Measurements from ENCODE around the gene C11orf68. TPM values are rescaled to one million over a fixed set of nuclear protein-coding genes. Genes with fewer than 3 reads are reported as not detected.

Gene C11orf68
- total and polyA plus RNA-seq, 9 of the 15 experiments (the other 6 are each of a cell fraction or from before 2014, with no cell fraction given) = 3.6 to 35.9 (median 12.8) TPM

GRCh38 chr11:65903068-65903481 is 15.8 kb downstream of the C11orf68 start (continued):
- TF ChIP-seq GATAD2B (IDR thresholded peaks at IDR 0.05; ENCODE audit: borderline replicate concordance) (no peak), TAL1 (IDR thresholded peaks at IDR 0.05) (no peak), BDP1 (IDR thresholded peaks at IDR 0.05; ENCODE audit: insufficient read depth, insufficient read length) (no peak), CREB3 (tag; conservative IDR thresholded peaks at IDR 0.05; ENCODE audit: low read depth) (no peak), SMARCA5 (IDR thresholded peaks at IDR 0.05) (no peak), ZMIZ1 (IDR thresholded peaks at IDR 0.05; ENCODE audit: low read depth in 2 of 2, low read length in 2 of 2) (no peak), HDAC8 (tag; IDR thresholded peaks at IDR 0.05) (no peak), CREBBP (IDR thresholded peaks at IDR 0.05; ENCODE audit: low read depth, low read length) (no peak), NFIC (IDR thresholded peaks at IDR 0.05) (no peak), VEZF1 (CRISPR knock-in tag; IDR thresholded peaks at IDR 0.05) (peak; percentile 44; the same call in 1 of the 2 replicates), RBM34 (IDR thresholded peaks at IDR 0.05; ENCODE audit: borderline replicate concordance, insufficient read depth, low read length) (no peak), ZNF583 (CRISPR knock-in tag; IDR thresholded peaks at IDR 0.05) (no peak), FOSL1 (tag; conservative IDR thresholded peaks at IDR 0.05) (no peak), MBD1 (CRISPR knock-in tag; IDR thresholded peaks at IDR 0.05) (no peak), TGIF2 (CRISPR knock-in tag; IDR thresholded peaks at IDR 0.05) (no peak), NUFIP1 (IDR thresholded peaks at IDR 0.05; ENCODE audit: partially characterized antibody) (no peak), PCBP2 (IDR thresholded peaks at IDR 0.05; ENCODE audit: low read depth, low read length, poor library complexity, severe bottlenecking) (no peak), RFX7 (CRISPR knock-in tag; IDR thresholded peaks at IDR 0.05) (no peak), BRF1 (IDR thresholded peaks at IDR 0.05; ENCODE audit: borderline replicate concordance, extremely low read depth, insufficient read length) (no peak)
